Ishikawa (cell line): ENCODE results near the gene FOXJ3.

Source experiments
- REST ChIP-seq: IDR thresholded peaks from 2 replicates; pipeline ENCODE4 v1.6.1; 2012; ENCODE audit warnings: low read depth, mild to moderate bottlenecking
- TAF1 ChIP-seq: IDR thresholded peaks from 2 replicates; pipeline ENCODE4 v1.6.1; 2012; ENCODE audit warnings: low read depth, mild to moderate bottlenecking
- YY1 ChIP-seq: IDR thresholded peaks from 2 replicates; pipeline ENCODE4 v1.6.1; 2012; ENCODE audit warnings: low read depth

GRCh38 chr1:42324398-42325013, 10.5 kb downstream of the FOXJ3 start:
- TF ChIP-seq REST = no peak
- TF ChIP-seq TAF1 = no peak
- no peak for TF ChIP-seq YY1
